ENCODE measurements around the gene LIMD2. TPM values are rescaled to one million over a fixed set of nuclear protein-coding genes. Genes with fewer than 3 reads are reported as not detected.

Gene LIMD2
- total RNA-seq, result 10 to 100 TPM; 27.2 to 39.0 TPM

DNA sequence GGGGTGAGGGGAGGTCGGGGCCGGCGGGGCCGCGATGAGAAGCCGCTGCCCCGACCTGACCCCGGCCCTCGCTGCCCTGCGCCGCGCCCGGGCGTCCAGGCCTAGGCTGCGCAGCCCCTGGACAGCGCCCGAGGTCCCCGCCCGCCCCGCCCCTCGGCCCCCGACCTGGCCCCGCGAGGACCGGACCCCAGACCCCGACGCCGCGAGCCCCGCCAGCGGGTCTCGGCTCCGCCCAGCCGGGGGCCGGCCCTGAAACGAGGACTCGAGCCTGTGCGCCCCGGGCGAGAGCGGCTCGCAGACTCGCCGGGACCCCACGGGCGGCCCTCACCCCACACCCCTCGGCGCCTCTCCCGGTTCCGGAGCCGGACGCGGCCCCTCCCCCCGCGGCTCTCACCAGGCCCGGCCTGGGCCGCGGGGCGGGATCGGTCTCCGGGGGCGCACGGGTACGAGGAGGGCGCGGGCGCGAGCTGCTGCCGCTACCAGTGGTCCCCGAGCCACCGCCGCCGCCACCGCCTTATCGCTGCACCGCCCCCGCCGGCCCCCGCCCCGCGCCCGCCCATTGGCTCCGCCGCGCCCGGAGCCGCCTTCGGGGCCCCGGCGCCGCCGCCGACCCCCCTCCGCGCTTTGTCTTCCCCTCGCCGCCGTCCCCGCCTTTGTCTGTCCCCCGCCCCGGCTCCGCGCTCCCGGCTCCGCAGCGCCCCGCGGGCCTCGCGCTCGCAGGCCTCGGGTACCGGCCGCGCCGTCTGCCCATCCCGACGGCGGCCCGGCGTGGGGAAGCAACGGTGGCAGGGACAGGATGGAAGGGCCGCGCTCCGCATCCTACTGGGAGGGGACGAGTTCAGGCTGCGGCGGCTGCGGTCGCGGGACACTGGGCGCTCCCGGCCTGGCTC is at the start of gene LIMD2:
Gene LIMD2, minus strand, starts transcription at position 488 of the 890 bp plus-strand sequence. CDS start 827 bp downstream, outside the sequence.

GRCh38 chr17:63741408-63742173 is 41.7 kb upstream of the LIMD2 start, which contains the start of gene STRADA:
Gene STRADA (minus strand): TSS chr17:63741799. CDS start chr17:63728369, 13,430 bp downstream.

Other genes with a start within 250 kb of the LIMD2 start
- gene ACE, start 223.1 kb downstream of the LIMD2 start, total RNA-seq, result under 1 TPM; 0.34 to 1.00 TPM
- gene KCNH6, start 176.8 kb downstream of the LIMD2 start, total RNA-seq, result not detected
- gene DCAF7, start 149.6 kb downstream of the LIMD2 start, total RNA-seq, result 10 to 100 TPM; 34.4 to 50.0 TPM
- gene TACO1, start 99.2 kb downstream of the LIMD2 start, total RNA-seq, result 10 to 100 TPM; 20.0 to 38.3 TPM
- 10 to 100 TPM; 52.0 to 60.6 TPM for gene MAP3K3, start 77.7 kb downstream of the LIMD2 start, total RNA-seq
- gene STRADA, start 41.7 kb upstream of the LIMD2 start, total RNA-seq, result 10 to 100 TPM; 34.3 to 34.4 TPM
- gene CCDC47, start 73.5 kb upstream of the LIMD2 start, total RNA-seq, result 10 to 100 TPM; 57.5 to 75.6 TPM
- 10 to 100 TPM; 63.3 to 67.9 TPM for gene DDX42, start 74.0 kb upstream of the LIMD2 start, total RNA-seq
- gene PSMC5, start 127.3 kb upstream of the LIMD2 start, total RNA-seq, result 10 to 100 TPM; 21.3 to 43.0 TPM
- 10 to 100 TPM; 57.8 to 80.9 TPM for gene FTSJ3, start 127.5 kb upstream of the LIMD2 start, total RNA-seq
- gene SMARCD2, start 142.6 kb upstream of the LIMD2 start, total RNA-seq, result 10 to 100 TPM; 93.6 to 97.7 TPM
- gene CSH2, start 173.6 kb upstream of the LIMD2 start, total RNA-seq, result not detected
- not detected for gene GH2, start 181.8 kb upstream of the LIMD2 start, total RNA-seq
- not detected for gene CSH1, start 196.4 kb upstream of the LIMD2 start, total RNA-seq
- not detected for gene CSHL1, start 211.1 kb upstream of the LIMD2 start, total RNA-seq
- not detected for gene GH1, start 218.7 kb upstream of the LIMD2 start, total RNA-seq
- 10 to 100 TPM; 20.6 to 29.0 TPM for gene CD79B, start 232.2 kb upstream of the LIMD2 start, total RNA-seq

Data from melanocyte of skin (primary cell).